Brain microvascular endothelial cell (primary cell): ENCODE results near the gene LLPH.

Experiments used
- DNase-seq: peaks from one replicate; pipeline ENCODE4 v3.0.0-alpha.2; 2020
- H3K27ac ChIP-seq: fragments of 250-450 bp; sonication (Bioruptor Pico); 2 replicates; pipeline ENCODE4 v1.5.1; 2020; ENCODE audit warnings: mild to moderate bottlenecking, moderate library complexity
- H3K27me3 ChIP-seq: fragments of 250-450 bp; sonication (Bioruptor Pico); replicated peaks from 2 replicates; pipeline ENCODE4 v1.5.1; 2020; ENCODE audit warnings: mild to moderate bottlenecking
- H3K36me3 ChIP-seq: fragments of 250-450 bp; sonication (Bioruptor Pico); replicated peaks from 2 replicates; pipeline ENCODE4 v1.5.1; 2020; ENCODE audit warnings: mild to moderate bottlenecking
- H3K4me3 ChIP-seq: 2 replicates; pipeline ENCODE4 v1.5.1; 2011; ENCODE audit warnings: low read depth, mild to moderate bottlenecking, control low read depth, low read length, moderate library complexity
- in situ Hi-C: cut with HindIII; loops from 2 replicates; pipeline ENCODE4 v1.10.0; 2017; ENCODE audit warnings: low sequenced_read_pairs, low pct_ligation_motif_present
- TF ChIP-seq, protein P1 (sequence below): IDR thresholded peaks from 2 replicates; pipeline ENCODE4 v1.5.1; 2011; ENCODE audit warnings: low read depth, mild to moderate bottlenecking, moderate library complexity, low read length, control low read depth, inconsistent platforms; ENCODE audit errors: missing control alignments

Gene LLPH

GRCh38 chr12:66119870-66120241, 10.7 kb downstream of the LLPH start:
- DNase-seq: no peak
- Histone ChIP-seq H3K36me3 (peaks cover 20% of the 10 kb centered on the region), H3K4me3 (no peak overlapping the region), H3K27ac (no peak overlapping the region), H3K27me3 (no peaks in the 10 kb centered on the region)
- TF ChIP-seq, protein P1, sequence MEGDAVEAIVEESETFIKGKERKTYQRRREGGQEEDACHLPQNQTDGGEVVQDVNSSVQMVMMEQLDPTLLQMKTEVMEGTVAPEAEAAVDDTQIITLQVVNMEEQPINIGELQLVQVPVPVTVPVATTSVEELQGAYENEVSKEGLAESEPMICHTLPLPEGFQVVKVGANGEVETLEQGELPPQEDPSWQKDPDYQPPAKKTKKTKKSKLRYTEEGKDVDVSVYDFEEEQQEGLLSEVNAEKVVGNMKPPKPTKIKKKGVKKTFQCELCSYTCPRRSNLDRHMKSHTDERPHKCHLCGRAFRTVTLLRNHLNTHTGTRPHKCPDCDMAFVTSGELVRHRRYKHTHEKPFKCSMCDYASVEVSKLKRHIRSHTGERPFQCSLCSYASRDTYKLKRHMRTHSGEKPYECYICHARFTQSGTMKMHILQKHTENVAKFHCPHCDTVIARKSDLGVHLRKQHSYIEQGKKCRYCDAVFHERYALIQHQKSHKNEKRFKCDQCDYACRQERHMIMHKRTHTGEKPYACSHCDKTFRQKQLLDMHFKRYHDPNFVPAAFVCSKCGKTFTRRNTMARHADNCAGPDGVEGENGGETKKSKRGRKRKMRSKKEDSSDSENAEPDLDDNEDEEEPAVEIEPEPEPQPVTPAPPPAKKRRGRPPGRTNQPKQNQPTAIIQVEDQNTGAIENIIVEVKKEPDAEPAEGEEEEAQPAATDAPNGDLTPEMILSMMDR: no peak
- in situ Hi-C loops: no loop called here

- Histone ChIP-seq H3K4me3 (no peak overlapping the region), H3K36me3 (peaks cover 16% of the 10 kb centered on the region), H3K27me3 (no peaks in the 10 kb centered on the region), H3K27ac (no peak overlapping the region)
- no peak for DNase-seq
- in situ Hi-C loops: no loop called here
- TF ChIP-seq, protein P1: no peak
These were observed 11.2 kb downstream of the LLPH start for GRCh38 chr12:66119229-66119869.

DNA sequence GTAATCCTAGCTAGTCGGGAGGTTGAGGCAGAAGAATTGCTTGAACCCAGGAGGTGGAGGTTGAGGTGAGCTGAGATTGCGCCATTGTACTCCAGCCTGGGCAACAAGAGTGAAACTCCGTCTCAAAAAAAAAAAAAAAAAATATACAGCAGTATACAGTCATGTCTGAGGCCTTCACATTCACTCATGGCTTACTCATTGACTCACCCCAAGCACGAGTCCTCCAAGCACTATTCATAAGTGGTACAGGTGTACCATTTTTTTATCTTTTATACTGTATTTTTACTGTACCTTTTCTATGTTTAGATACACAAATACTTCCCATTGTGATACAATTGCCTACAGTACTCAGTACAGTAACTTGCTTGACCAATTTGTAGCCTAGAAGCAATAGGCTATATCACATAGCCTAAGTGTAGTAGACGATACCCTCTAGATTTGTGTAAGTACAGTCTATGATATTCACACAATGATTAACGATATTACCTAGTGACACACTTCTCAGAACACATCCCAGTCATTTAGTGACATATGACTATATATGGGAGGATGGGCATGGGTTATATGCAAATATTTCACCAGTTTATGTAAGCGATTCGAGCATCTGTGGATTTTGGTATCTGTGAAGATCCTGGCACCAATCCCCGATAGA, 12.2 kb downstream of the LLPH start:
- no peak overlapping the region for H3K4me3 ChIP-seq
- H3K27ac ChIP-seq: no peak overlapping the region
- in situ Hi-C loops: no loop called here
- no peak for DNase-seq
- H3K36me3 ChIP-seq: peaks cover 8% of the 10 kb centered on the region
- H3K27me3 ChIP-seq: no peaks in the 10 kb centered on the region
- TF ChIP-seq, protein P1: no peak

DNA sequence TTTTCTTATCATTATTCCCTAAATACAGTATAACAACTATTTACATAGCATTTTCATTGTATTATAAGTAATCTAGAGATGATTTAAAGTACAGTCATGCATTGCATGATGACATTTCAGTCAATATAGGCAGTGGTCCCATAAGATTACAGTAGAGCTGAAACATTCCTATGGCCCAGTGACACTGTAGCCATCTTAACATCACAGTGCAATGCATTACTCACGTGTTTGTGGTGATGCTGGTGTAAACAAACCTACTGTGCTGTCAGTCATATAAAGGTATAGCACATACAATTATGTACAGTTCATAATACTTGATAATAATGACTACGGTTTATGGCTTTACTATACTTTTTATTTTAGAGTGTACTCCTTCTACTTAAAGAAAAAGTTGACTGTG, 13.3 kb downstream of the LLPH start:
- in situ Hi-C loops: no loop called here
- Histone ChIP-seq H3K36me3 (peaks cover 3% of the 10 kb centered on the region), H3K27me3 (no peaks in the 10 kb centered on the region), H3K27ac (no peak overlapping the region), H3K4me3 (no peak overlapping the region)
- TF ChIP-seq, protein P1: no peak
- no peak for DNase-seq

DNA sequence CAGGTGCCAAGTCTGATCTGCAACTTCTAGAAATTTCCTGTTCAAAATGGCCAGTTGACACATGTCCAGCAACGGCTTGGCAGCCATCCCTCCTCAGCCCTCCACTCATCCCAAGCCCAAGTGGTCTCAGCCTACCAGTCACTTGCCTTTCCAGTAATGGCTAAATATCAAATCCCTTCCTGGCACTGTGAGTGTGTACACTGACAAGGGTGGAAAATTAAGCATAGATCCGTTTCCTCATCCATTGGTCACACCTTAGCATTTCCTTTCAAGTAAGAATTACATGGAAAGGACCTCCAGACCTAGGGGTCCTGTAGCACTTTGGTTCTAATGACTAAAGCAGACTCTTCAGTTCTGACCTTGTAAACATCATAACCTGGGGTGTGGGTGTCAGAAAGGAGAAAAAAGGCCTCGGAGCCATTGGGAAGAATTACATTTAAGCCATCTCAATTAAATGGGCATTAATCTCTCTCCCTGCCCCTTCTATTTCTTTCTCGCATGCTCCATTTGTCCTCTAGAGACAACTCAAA, 15.4 kb downstream of the LLPH start:
- DNase-seq: no peak
- no peaks in the 10 kb centered on the region for H3K27me3 ChIP-seq
- no peak overlapping the region for H3K27ac ChIP-seq
- in situ Hi-C loops: no loop called here
- no peaks in the 10 kb centered on the region for H3K36me3 ChIP-seq
- no peak overlapping the region for H3K4me3 ChIP-seq
- TF ChIP-seq, protein P1: no peak
